OCI-LY1 (cell line): ENCODE measurements around the gene PROC.

Experiments
- EZH2 ChIP-seq: fragments of 200-600 bp; sonication (generic), shearing (Covaris generic); IDR thresholded peaks from 2 replicates; pipeline ENCODE4 v1.8.0; 2017; ENCODE audit warnings: borderline replicate concordance, mixed run types, mild to moderate bottlenecking, antibody characterized with exemption, low read length, moderate library complexity, mixed read lengths
- TF ChIP-seq, protein P1 (sequence below): fragments of 200-600 bp; sonication (generic), shearing (Covaris generic); IDR thresholded peaks from 2 replicates; pipeline ENCODE4 v1.5.1; 2017; ENCODE audit warnings: mild to moderate bottlenecking, antibody characterized with exemption, low read length, moderate library complexity, mixed read lengths

DNA sequence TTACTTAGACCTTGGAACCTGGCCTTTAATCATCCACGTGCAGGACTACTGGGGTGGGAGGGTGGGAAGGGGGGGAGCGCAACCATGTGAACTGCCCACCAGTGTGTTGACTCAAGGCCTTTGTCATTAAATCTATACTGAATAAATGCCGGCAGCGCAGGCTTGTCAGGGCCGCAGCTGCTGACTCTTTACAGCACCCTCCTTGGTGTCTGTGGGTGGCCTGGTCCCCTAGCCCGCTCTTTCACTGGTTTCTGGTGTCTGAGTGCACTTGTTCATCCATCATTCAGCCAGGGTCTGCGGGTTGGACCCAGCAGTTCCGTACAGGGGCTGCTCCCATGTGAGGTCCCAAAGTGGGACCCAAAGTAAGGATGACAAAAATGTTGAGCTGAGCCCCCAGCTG is 42.0 kb upstream of the PROC start:
- TF ChIP-seq, protein P1, sequence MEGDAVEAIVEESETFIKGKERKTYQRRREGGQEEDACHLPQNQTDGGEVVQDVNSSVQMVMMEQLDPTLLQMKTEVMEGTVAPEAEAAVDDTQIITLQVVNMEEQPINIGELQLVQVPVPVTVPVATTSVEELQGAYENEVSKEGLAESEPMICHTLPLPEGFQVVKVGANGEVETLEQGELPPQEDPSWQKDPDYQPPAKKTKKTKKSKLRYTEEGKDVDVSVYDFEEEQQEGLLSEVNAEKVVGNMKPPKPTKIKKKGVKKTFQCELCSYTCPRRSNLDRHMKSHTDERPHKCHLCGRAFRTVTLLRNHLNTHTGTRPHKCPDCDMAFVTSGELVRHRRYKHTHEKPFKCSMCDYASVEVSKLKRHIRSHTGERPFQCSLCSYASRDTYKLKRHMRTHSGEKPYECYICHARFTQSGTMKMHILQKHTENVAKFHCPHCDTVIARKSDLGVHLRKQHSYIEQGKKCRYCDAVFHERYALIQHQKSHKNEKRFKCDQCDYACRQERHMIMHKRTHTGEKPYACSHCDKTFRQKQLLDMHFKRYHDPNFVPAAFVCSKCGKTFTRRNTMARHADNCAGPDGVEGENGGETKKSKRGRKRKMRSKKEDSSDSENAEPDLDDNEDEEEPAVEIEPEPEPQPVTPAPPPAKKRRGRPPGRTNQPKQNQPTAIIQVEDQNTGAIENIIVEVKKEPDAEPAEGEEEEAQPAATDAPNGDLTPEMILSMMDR: no peak
- no peak for TF ChIP-seq EZH2
